OCI-LY1 (cell line): ENCODE measurements around the gene TAF4.

ENCODE experiments used
- EZH2 ChIP-seq: fragments of 200-600 bp; sonication (generic), shearing (Covaris generic); IDR thresholded peaks from 2 replicates; pipeline ENCODE4 v1.8.0; 2017; ENCODE audit warnings: borderline replicate concordance, mixed run types, mild to moderate bottlenecking, antibody characterized with exemption, low read length, moderate library complexity, mixed read lengths
- TF ChIP-seq, protein P1 (sequence below): fragments of 200-600 bp; sonication (generic), shearing (Covaris generic); IDR thresholded peaks from 2 replicates; pipeline ENCODE4 v1.5.1; 2017; ENCODE audit warnings: mild to moderate bottlenecking, antibody characterized with exemption, low read length, moderate library complexity, mixed read lengths

DNA sequence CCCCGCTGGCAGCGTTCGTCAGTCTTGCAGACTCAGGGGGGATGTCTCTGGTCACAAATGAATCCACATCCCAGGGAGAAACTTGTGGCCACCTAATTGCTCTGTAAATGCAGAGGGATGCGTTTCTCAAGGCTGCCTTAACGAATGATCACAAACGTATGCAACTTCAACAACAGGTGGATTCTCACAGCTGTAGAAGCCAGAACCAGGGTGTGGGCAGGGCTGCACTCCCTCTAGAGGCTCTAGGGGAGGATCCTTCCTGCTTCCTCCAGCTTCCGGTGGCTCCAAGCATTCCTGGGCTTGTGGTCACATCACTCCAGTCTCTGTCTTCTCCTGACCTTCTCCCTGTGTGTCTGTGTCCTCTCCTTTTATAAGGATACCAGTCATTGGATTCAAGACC lies 3.3 kb upstream of the TAF4 start:
- TF ChIP-seq, protein P1, sequence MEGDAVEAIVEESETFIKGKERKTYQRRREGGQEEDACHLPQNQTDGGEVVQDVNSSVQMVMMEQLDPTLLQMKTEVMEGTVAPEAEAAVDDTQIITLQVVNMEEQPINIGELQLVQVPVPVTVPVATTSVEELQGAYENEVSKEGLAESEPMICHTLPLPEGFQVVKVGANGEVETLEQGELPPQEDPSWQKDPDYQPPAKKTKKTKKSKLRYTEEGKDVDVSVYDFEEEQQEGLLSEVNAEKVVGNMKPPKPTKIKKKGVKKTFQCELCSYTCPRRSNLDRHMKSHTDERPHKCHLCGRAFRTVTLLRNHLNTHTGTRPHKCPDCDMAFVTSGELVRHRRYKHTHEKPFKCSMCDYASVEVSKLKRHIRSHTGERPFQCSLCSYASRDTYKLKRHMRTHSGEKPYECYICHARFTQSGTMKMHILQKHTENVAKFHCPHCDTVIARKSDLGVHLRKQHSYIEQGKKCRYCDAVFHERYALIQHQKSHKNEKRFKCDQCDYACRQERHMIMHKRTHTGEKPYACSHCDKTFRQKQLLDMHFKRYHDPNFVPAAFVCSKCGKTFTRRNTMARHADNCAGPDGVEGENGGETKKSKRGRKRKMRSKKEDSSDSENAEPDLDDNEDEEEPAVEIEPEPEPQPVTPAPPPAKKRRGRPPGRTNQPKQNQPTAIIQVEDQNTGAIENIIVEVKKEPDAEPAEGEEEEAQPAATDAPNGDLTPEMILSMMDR, result no peak
- no peak for TF ChIP-seq EZH2
